B cell (primary cell): ENCODE data around the gene FN3K.

Source experiments
- CTCF ChIP-seq: fragments of 200-600 bp; IDR thresholded peaks from one replicate; pipeline ENCODE4 v1.8.0; 2022; ENCODE audit warnings: antibody characterized with exemption, mild to moderate bottlenecking
- EZH2 ChIP-seq: IDR thresholded peaks from 2 replicates; pipeline ENCODE4 v1.6.1; 2012; ENCODE audit warnings: borderline replicate concordance, low read depth, mild to moderate bottlenecking, moderate library complexity, low read length; ENCODE audit not compliant: insufficient read depth, poor library complexity, severe bottlenecking

- no peak for TF ChIP-seq EZH2
- TF ChIP-seq CTCF = no peak
These were observed 48.8 kb upstream of the FN3K start for GRCh38 chr17:82686366-82687324.
